Measurements from ENCODE around the gene GUCY2D. TPM values are rescaled to one million over a fixed set of nuclear protein-coding genes. Genes with fewer than 3 reads are reported as not detected.

The GUCY2D gene
- total RNA-seq, 2 donors from 2014 or later = 1.2 to 1.6 TPM

DNA sequence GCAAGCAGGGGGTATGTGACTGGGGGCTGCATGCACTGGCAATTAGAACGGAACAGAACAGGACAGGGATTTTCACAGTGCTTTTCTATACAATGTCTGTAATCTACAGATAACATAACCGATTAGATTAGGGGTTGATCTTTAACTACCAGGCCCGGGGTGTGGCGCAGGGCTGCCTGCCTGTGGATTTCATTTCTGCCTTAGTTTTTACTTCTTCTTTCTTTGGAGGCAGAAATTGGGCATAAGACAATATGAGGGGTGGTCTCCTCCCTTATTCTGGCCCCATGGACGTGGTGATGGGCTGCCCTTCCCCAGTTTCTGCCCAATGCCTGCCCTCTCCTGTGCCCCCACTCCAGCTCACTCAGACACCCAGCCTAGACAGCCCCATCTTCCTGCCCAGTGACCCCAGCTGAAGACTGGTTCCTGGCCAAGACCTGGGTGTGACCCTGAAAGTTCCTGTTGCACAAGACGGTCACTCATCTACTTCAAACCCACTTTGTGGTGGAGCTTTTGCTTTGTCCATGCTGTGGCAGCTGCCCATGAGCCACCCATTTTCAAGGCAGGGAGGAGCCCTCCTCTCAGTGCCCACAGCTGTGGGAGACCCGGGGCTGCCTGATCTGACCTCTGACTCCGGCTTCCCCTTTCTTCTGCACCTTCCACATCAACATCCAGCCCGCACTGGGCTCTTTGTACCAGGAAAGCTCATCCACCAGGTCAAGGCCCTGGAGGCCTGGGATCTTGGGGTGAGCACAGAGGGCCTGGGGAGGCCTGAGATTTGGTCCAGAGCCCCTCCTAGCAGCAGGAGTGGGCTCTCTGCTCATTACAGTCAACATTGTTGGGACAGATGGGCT lies 66.5 kb downstream of the GUCY2D start:
- Histone ChIP-seq H3K9ac (ENCODE audit: extremely low read depth, low read length, poor library complexity, severe bottlenecking) (no peak overlapping the region), H3K9me3 (ENCODE audit: control insufficient read depth, low read length) (no peaks in the 10 kb centered on the region), H3K4me3 (ENCODE audit: low read length) (no peak overlapping the region), H3K4me1 (ENCODE audit: control insufficient read depth, insufficient read depth, low read length) (peaks cover 12% of the 10 kb centered on the region), H3K27me3 (ENCODE audit: control insufficient read depth, insufficient read depth, low read length, poor library complexity, severe bottlenecking) (peaks cover 44% of the 10 kb centered on the region), H3K36me3 (ENCODE audit: control insufficient read depth, insufficient read depth, low read length) (no peaks in the 10 kb centered on the region), H3K27ac (ENCODE audit: low read depth, low read length) (no peak overlapping the region)
- H3K9me3 Mint-ChIP-seq = no peaks in the 10 kb centered on the region
- H3K27me3 Mint-ChIP-seq (ENCODE audit: insufficient read depth) = peaks cover 38% of the 10 kb centered on the region
- H3K4me3 Mint-ChIP-seq = peak overlapping the region; percentile 21
- peak overlapping the region; percentile 76 for H3K27ac Mint-ChIP-seq
- peaks cover 49% of the 10 kb centered on the region for H3K4me1 Mint-ChIP-seq
- TF ChIP-seq, protein P1, sequence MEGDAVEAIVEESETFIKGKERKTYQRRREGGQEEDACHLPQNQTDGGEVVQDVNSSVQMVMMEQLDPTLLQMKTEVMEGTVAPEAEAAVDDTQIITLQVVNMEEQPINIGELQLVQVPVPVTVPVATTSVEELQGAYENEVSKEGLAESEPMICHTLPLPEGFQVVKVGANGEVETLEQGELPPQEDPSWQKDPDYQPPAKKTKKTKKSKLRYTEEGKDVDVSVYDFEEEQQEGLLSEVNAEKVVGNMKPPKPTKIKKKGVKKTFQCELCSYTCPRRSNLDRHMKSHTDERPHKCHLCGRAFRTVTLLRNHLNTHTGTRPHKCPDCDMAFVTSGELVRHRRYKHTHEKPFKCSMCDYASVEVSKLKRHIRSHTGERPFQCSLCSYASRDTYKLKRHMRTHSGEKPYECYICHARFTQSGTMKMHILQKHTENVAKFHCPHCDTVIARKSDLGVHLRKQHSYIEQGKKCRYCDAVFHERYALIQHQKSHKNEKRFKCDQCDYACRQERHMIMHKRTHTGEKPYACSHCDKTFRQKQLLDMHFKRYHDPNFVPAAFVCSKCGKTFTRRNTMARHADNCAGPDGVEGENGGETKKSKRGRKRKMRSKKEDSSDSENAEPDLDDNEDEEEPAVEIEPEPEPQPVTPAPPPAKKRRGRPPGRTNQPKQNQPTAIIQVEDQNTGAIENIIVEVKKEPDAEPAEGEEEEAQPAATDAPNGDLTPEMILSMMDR (conservative IDR thresholded peaks at IDR 0.05) = no peak
- DNase-seq = peak; percentile 61
- H3K36me3 Mint-ChIP-seq (ENCODE audit: low read depth) = no peaks in the 10 kb centered on the region
- 61 to 89% methylated on average over 6 to 9 of the region's 9 CpGs for WGBS, 2 experiments (ENCODE audit: insufficient coverage in 1 of 2, insufficient read length in 1 of 2)

DNA sequence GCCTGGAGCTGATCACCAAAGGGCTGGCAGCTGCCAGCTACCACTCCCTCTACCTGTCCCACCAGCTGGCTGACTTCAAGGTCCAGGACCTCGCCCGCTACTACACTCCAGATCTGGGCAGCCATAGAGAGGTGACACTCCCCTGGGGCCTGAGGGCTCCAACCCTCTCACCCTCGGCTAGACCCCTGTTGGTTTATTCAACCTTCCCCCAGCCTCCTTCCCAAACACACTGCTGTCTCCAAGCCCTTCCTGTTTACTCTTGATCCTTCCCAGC lies 67.1 kb downstream of the GUCY2D start:
- no peak overlapping the region for H3K4me3 ChIP-seq (ENCODE audit: low read length)
- 83 to 100% methylated on average over 2 to 3 of the region's 3 CpGs for WGBS, 2 experiments (ENCODE audit: insufficient coverage in 1 of 2, insufficient read length in 1 of 2)
- H3K36me3 Mint-ChIP-seq (ENCODE audit: low read depth) = no peaks in the 10 kb centered on the region
- no peak overlapping the region for H3K27ac ChIP-seq (ENCODE audit: low read depth, low read length)
- peak overlapping the region; percentile 76 for H3K27ac Mint-ChIP-seq
- H3K27me3 ChIP-seq (ENCODE audit: control insufficient read depth, insufficient read depth, low read length, poor library complexity, severe bottlenecking) = peaks cover 50% of the 10 kb centered on the region
- H3K4me1 Mint-ChIP-seq = peaks cover 48% of the 10 kb centered on the region
- H3K27me3 Mint-ChIP-seq (ENCODE audit: insufficient read depth) = peaks cover 43% of the 10 kb centered on the region
- H3K9me3 ChIP-seq (ENCODE audit: control insufficient read depth, low read length) = no peaks in the 10 kb centered on the region
- no peaks in the 10 kb centered on the region for H3K36me3 ChIP-seq (ENCODE audit: control insufficient read depth, insufficient read depth, low read length)
- H3K9ac ChIP-seq (ENCODE audit: extremely low read depth, low read length, poor library complexity, severe bottlenecking) = no peak overlapping the region
- no peaks in the 10 kb centered on the region for H3K9me3 Mint-ChIP-seq
- DNase-seq = no peak
- no peak overlapping the region for H3K4me3 Mint-ChIP-seq
- H3K4me1 ChIP-seq (ENCODE audit: control insufficient read depth, insufficient read depth, low read length) = peaks cover 12% of the 10 kb centered on the region
- TF ChIP-seq, protein P1 (conservative IDR thresholded peaks at IDR 0.05) = no peak

Other genes with a start within 250 kb of the GUCY2D start
- 10 to 100 TPM; 53.3 to 60.3 TPM for gene KDM6B, start 168.4 kb upstream of the GUCY2D start, total RNA-seq
- 10 to 100 TPM; 16.8 to 26.8 TPM for gene TMEM88, start 147.5 kb upstream of the GUCY2D start, total RNA-seq
- gene NAA38, start 145.1 kb upstream of the GUCY2D start, total RNA-seq = 10 to 100 TPM; 38.9 to 44.8 TPM
- gene CYB5D1, start 144.6 kb upstream of the GUCY2D start, total RNA-seq = 10 to 100 TPM; 10.6 to 12.9 TPM
- 10 to 100 TPM; 55.0 to 64.1 TPM for gene CHD3, start 113.8 kb upstream of the GUCY2D start, total RNA-seq
- gene RNF227, start 86.3 kb upstream of the GUCY2D start, total RNA-seq = 1 to 10 TPM; 1.1 to 1.6 TPM
- gene KCNAB3, start 72.8 kb upstream of the GUCY2D start, total RNA-seq = 1 to 10 TPM; 4.0 to 6.5 TPM
- gene TRAPPC1, start 70.7 kb upstream of the GUCY2D start, total RNA-seq = 100 to 1,000 TPM; 150 to 170 TPM
- gene CNTROB, start 70.4 kb upstream of the GUCY2D start, total RNA-seq = 10 to 100 TPM; 47.5 to 57.4 TPM
- not detected for gene ALOX15B, start 36.4 kb downstream of the GUCY2D start, total RNA-seq
- gene ALOX12B, start 85.1 kb downstream of the GUCY2D start, total RNA-seq = 1 to 10 TPM in 1 of 2 donors, under 1 TPM in 1; 0.95 to 1.2 TPM
- under 1 TPM; 0.13 to 0.49 TPM for gene ALOXE3, start 115.9 kb downstream of the GUCY2D start, total RNA-seq
- 1 to 10 TPM in 1 of 2 donors, under 1 TPM in 1; 0.40 to 2.2 TPM for gene HES7, start 121.5 kb downstream of the GUCY2D start, total RNA-seq
- gene PER1, start 149.8 kb downstream of the GUCY2D start, total RNA-seq = 10 to 100 TPM; 38.3 to 53.7 TPM
- 10 to 100 TPM; 32.1 to 32.2 TPM for gene VAMP2, start 160.3 kb downstream of the GUCY2D start, total RNA-seq
- 10 to 100 TPM; 26.2 to 27.7 TPM for gene TMEM107, start 173.8 kb downstream of the GUCY2D start, total RNA-seq
- 1 to 10 TPM; 4.1 to 5.5 TPM for gene BORCS6, start 187.6 kb downstream of the GUCY2D start, total RNA-seq
- 100 to 1,000 TPM in 1 of 2 donors, 10 to 100 TPM in 1; 90.5 to 122 TPM for gene AURKB, start 208.0 kb downstream of the GUCY2D start, total RNA-seq
- 10 to 100 TPM; 46.4 to 63.1 TPM for gene CTC1, start 245.4 kb downstream of the GUCY2D start, total RNA-seq
- gene PFAS, start 246.7 kb downstream of the GUCY2D start, total RNA-seq = 100 to 1,000 TPM; 119 to 158 TPM

Data from endodermal cell (in vitro differentiated cells).